Measurements from ENCODE around the gene ZSCAN23. TPM values are rescaled to one million over a fixed set of nuclear protein-coding genes. Genes with fewer than 3 reads are reported as not detected.

Gene ZSCAN23
- total RNA-seq, 1 experiment from 2014 or later: 2.9 TPM

- Histone ChIP-seq H3K9me3 (ENCODE audit: control insufficient read depth, low read depth, low read length) (no peaks in the 10 kb centered on the region), H2AFZ (ENCODE audit: low read length) (no peak overlapping the region), H2AK5ac (ENCODE audit: insufficient read length, low read length) (no peak overlapping the region), H2BK5ac (ENCODE audit: insufficient read length, low read length) (no peak overlapping the region), H3K4me2 (ENCODE audit: insufficient read depth, insufficient read length, low read length) (no peak overlapping the region), H2BK15ac (ENCODE audit: low read depth, low read length) (no peak overlapping the region), H4K8ac (replicated peaks; ENCODE audit: insufficient read length, low read depth, low read length) (no peak overlapping the region), H3K4me1 (ENCODE audit: insufficient read depth, low read length) (no peaks in the 10 kb centered on the region), H3K9ac (ENCODE audit: extremely low read depth, insufficient read length, low read length) (no peak overlapping the region), H3K14ac (ENCODE audit: insufficient read depth, low read length) (no peak overlapping the region), H4K5ac (ENCODE audit: insufficient read length, low read depth, low read length) (no peak overlapping the region), H3K23me2 (ENCODE audit: insufficient read length, low read depth, low read length, poor library complexity, severe bottlenecking) (no peaks in the 10 kb centered on the region), H3K18ac (ENCODE audit: insufficient read length, low read depth, low read length) (no peak overlapping the region), H2BK120ac (ENCODE audit: low read depth, low read length, poor library complexity, severe bottlenecking) (no peak overlapping the region), H3K79me1 (ENCODE audit: insufficient read depth, low read depth, low read length, poor library complexity, severe bottlenecking) (no peaks in the 10 kb centered on the region), H3K56ac (ENCODE audit: insufficient read length, low read depth, low read length) (no peak overlapping the region), H3K27ac (ENCODE audit: insufficient read length, low read depth, low read length) (no peak overlapping the region), H3K79me2 (ENCODE audit: insufficient read depth, low read length) (no peaks in the 10 kb centered on the region), H2BK20ac (ENCODE audit: low read depth, low read length, poor library complexity, severe bottlenecking) (no peak overlapping the region), H3T11ph (ENCODE audit: low read length) (no peak overlapping the region), H3K27me3 (ENCODE audit: insufficient read depth, low read length) (no peaks in the 10 kb centered on the region), H4K20me1 (ENCODE audit: control insufficient read depth, insufficient read depth, insufficient read length) (no peaks in the 10 kb centered on the region), H3K23ac (ENCODE audit: insufficient read length, low read depth, low read length) (no peak overlapping the region), H2BK12ac (ENCODE audit: insufficient read length, low read depth, low read length) (no peak overlapping the region), H4K91ac (ENCODE audit: insufficient read length, low read depth, low read length) (no peak overlapping the region), H3K4ac (ENCODE audit: low read depth, low read length) (no peak overlapping the region)
- DNase-seq: no peak
- Mint-ChIP-seq H3K9me3 (no peaks in the 10 kb centered on the region; a peak in 2 of 5 replicates), H3K27me3 (ENCODE audit: low read depth) (peaks cover 15% of the 10 kb centered on the region), H3K4me3 (no peak overlapping the region), H3K27ac (no peak overlapping the region), H3K36me3 (ENCODE audit: insufficient read depth in 1 of 3, low read depth in 3 of 3) (no peaks in the 10 kb centered on the region), H3K4me1 (no peaks in the 10 kb centered on the region)
- TF ChIP-seq, protein P1, sequence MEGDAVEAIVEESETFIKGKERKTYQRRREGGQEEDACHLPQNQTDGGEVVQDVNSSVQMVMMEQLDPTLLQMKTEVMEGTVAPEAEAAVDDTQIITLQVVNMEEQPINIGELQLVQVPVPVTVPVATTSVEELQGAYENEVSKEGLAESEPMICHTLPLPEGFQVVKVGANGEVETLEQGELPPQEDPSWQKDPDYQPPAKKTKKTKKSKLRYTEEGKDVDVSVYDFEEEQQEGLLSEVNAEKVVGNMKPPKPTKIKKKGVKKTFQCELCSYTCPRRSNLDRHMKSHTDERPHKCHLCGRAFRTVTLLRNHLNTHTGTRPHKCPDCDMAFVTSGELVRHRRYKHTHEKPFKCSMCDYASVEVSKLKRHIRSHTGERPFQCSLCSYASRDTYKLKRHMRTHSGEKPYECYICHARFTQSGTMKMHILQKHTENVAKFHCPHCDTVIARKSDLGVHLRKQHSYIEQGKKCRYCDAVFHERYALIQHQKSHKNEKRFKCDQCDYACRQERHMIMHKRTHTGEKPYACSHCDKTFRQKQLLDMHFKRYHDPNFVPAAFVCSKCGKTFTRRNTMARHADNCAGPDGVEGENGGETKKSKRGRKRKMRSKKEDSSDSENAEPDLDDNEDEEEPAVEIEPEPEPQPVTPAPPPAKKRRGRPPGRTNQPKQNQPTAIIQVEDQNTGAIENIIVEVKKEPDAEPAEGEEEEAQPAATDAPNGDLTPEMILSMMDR (conservative IDR thresholded peaks at IDR 0.05): no peak
- no CpG with 5 or more reads among the region's 5 CpGs for WGBS (ENCODE audit: extremely low coverage, insufficient read length, low lambda C conversion rate)
These were observed 35.1 kb downstream of the ZSCAN23 start for GRCh38 chr6:28408076-28408802.

Measured in H9 (cell line).